Brain microvascular endothelial cell (primary cell): ENCODE data around the gene SLC5A10.

Experiments used
- DNase-seq: peaks from one replicate; pipeline ENCODE4 v3.0.0-alpha.2; 2020
- H3K27ac ChIP-seq: fragments of 250-450 bp; sonication (Bioruptor Pico); 2 replicates; pipeline ENCODE4 v1.5.1; 2020; ENCODE audit warnings: mild to moderate bottlenecking, moderate library complexity
- H3K27me3 ChIP-seq: fragments of 250-450 bp; sonication (Bioruptor Pico); replicated peaks from 2 replicates; pipeline ENCODE4 v1.5.1; 2020; ENCODE audit warnings: mild to moderate bottlenecking
- H3K36me3 ChIP-seq: fragments of 250-450 bp; sonication (Bioruptor Pico); replicated peaks from 2 replicates; pipeline ENCODE4 v1.5.1; 2020; ENCODE audit warnings: mild to moderate bottlenecking
- H3K4me3 ChIP-seq: 2 replicates; pipeline ENCODE4 v1.5.1; 2011; ENCODE audit warnings: low read depth, mild to moderate bottlenecking, control low read depth, low read length, moderate library complexity
- in situ Hi-C: cut with HindIII; loops from 2 replicates; pipeline ENCODE4 v1.10.0; 2017; ENCODE audit warnings: low sequenced_read_pairs, low pct_ligation_motif_present
- TF ChIP-seq, protein P1 (sequence below): IDR thresholded peaks from 2 replicates; pipeline ENCODE4 v1.5.1; 2011; ENCODE audit warnings: low read depth, mild to moderate bottlenecking, moderate library complexity, low read length, control low read depth, inconsistent platforms; ENCODE audit errors: missing control alignments

Gene SLC5A10

DNA sequence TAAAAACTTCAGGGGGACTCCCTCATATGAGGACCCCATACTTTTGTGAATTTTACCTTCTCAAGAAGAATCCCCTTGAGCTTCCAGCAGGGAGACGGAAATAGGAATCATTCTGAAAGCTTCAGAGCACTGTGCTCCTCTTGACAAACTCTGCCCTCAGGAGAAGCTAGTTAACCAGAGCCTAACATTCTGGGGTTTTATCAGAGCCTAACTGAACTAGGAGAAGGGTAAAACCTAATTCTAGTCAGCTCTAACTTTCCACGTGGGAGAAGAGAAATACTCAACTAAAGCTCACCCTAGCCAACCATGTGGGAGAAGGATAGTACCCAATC, 13.3 kb upstream of the SLC5A10 start:
- H3K27ac ChIP-seq = no peak overlapping the region
- in situ Hi-C loops = no loop called here
- H3K27me3 ChIP-seq = no peaks in the 10 kb centered on the region
- H3K4me3 ChIP-seq = no peak overlapping the region
- DNase-seq = no peak
- no peaks in the 10 kb centered on the region for H3K36me3 ChIP-seq
- TF ChIP-seq, protein P1, sequence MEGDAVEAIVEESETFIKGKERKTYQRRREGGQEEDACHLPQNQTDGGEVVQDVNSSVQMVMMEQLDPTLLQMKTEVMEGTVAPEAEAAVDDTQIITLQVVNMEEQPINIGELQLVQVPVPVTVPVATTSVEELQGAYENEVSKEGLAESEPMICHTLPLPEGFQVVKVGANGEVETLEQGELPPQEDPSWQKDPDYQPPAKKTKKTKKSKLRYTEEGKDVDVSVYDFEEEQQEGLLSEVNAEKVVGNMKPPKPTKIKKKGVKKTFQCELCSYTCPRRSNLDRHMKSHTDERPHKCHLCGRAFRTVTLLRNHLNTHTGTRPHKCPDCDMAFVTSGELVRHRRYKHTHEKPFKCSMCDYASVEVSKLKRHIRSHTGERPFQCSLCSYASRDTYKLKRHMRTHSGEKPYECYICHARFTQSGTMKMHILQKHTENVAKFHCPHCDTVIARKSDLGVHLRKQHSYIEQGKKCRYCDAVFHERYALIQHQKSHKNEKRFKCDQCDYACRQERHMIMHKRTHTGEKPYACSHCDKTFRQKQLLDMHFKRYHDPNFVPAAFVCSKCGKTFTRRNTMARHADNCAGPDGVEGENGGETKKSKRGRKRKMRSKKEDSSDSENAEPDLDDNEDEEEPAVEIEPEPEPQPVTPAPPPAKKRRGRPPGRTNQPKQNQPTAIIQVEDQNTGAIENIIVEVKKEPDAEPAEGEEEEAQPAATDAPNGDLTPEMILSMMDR = no peak

DNA sequence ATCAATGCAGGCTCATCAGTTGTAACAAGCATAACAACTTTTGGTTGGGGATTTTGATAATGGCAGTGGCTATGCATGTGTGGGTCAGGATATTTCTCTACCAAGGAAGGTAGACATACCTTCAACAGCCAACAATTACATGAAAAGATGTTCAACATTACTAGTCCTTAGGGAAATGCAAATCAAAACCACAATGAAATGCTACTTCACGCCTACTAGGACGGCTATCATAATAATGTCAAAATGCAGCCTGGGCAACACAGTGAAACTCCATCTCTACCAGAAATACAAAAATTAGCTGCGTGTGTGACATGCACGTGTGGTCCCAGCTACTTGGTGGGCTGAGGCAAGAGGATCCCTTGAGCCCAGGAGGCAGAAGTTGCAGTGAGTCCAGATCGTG, 7.3 kb upstream of the SLC5A10 start:
- TF ChIP-seq, protein P1 = no peak
- in situ Hi-C loops = no loop called here

DNA sequence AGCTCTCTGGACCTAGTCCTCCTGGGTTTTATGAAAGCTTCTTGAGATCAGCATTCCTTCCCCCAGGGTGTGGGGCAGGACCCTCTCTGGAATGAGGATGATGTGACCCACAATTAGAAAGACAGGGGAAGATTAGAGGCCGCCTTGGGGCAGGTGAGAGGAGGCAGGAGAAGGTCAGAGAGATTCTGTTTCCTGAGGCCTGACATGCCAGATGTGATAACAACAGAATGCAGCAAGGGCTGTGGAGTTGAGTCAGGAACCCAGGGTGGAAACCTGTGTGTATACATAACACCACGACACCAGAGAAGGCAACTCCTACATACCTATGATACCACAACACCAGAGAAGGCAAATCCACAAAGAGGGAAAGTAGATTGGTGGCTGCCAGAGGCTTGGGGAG, 5.4 kb upstream of the SLC5A10 start:
- in situ Hi-C loops = no loop called here

More for the DNA sequence above, 7.3 kb upstream of the SLC5A10 start:
- DNase-seq = no peak
- no peaks in the 10 kb centered on the region for H3K36me3 ChIP-seq
- no peak overlapping the region for H3K4me3 ChIP-seq
- peaks cover 3% of the 10 kb centered on the region for H3K27me3 ChIP-seq
- H3K27ac ChIP-seq = no peak overlapping the region

GRCh38 chr17:18947866-18948265, 4.1 kb upstream of the SLC5A10 start:
- H3K36me3 ChIP-seq = no peaks in the 10 kb centered on the region
- TF ChIP-seq, protein P1 = no peak
- in situ Hi-C loops = no loop called here
- no peak for DNase-seq
- no peak overlapping the region for H3K27ac ChIP-seq
- H3K4me3 ChIP-seq = no peak overlapping the region
- H3K27me3 ChIP-seq = peaks cover 3% of the 10 kb centered on the region

More for the DNA sequence above, 5.4 kb upstream of the SLC5A10 start:
- H3K4me3 ChIP-seq = no peak overlapping the region
- H3K27me3 ChIP-seq = peaks cover 3% of the 10 kb centered on the region
- H3K27ac ChIP-seq = no peak overlapping the region
- H3K36me3 ChIP-seq = no peaks in the 10 kb centered on the region
- TF ChIP-seq, protein P1 = no peak
- no peak for DNase-seq

GRCh38 chr17:18948476-18949006, 3.4 kb upstream of the SLC5A10 start:
- TF ChIP-seq, protein P1 = no peak

GRCh38 chr17:18949566-18949965, 2.4 kb upstream of the SLC5A10 start:
- in situ Hi-C loops = no loop called here
- peaks cover 3% of the 10 kb centered on the region for H3K27me3 ChIP-seq
- no peak for DNase-seq
- H3K36me3 ChIP-seq = no peaks in the 10 kb centered on the region
- H3K4me3 ChIP-seq = no peak overlapping the region
- TF ChIP-seq, protein P1 = no peak
- H3K27ac ChIP-seq = no peak overlapping the region

More at GRCh38 chr17:18948476-18949006, 3.4 kb upstream of the SLC5A10 start:
- H3K4me3 ChIP-seq = no peak overlapping the region
- no peak for DNase-seq
- no peak overlapping the region for H3K27ac ChIP-seq
- in situ Hi-C loops = no loop called here
- H3K36me3 ChIP-seq = no peaks in the 10 kb centered on the region
- peaks cover 3% of the 10 kb centered on the region for H3K27me3 ChIP-seq
